Nephron (organoid): ENCODE results near the gene MLPH.
"Not testable (repeated sequence)": the region's sequence is repeated elsewhere in the genome, so short reads cannot be mapped to it uniquely, and the experiment has no call there.

Source experiments
- H3K27ac Mint-ChIP-seq, 3 experiments: 2 replicates each; pipeline ENCODE4 v1.8.0; 2020; ENCODE audit warnings: mixed read lengths in 3 of 3, mild to moderate bottlenecking in 2 of 3, moderate library complexity in 1 of 3
- H3K27me3 Mint-ChIP-seq: 2 replicates; pipeline ENCODE4 v1.8.0; 2021; ENCODE audit warnings: low read depth, mild to moderate bottlenecking, moderate library complexity, mixed read lengths
- H3K36me3 Mint-ChIP-seq: 2 replicates; pipeline ENCODE4 v1.8.0; 2020; ENCODE audit warnings: low read depth, mixed read lengths
- H3K4me1 Mint-ChIP-seq: 2 replicates; pipeline ENCODE4 v1.8.0; 2020; ENCODE audit warnings: mixed read lengths
- H3K4me3 Mint-ChIP-seq, 3 experiments: 2 replicates each; pipeline ENCODE4 v1.8.0; 2020; ENCODE audit warnings: mild to moderate bottlenecking in 3 of 3, mixed read lengths in 3 of 3, moderate library complexity in 2 of 3
- H3K9me3 Mint-ChIP-seq: 2 replicates; pipeline ENCODE4 v1.8.0; 2020; ENCODE audit warnings: mixed read lengths
- TF ChIP-seq, protein P1 (sequence below), 3 experiments: fragments of 200-600 bp; sonication (generic); IDR thresholded peaks; one replicate each; pipeline ENCODE4 v1.5.0; 2021; ENCODE audit warnings: antibody characterized with exemption in 3 of 3; ENCODE audit not compliant: unreplicated experiment in 3 of 3

MLPH gene

DNA sequence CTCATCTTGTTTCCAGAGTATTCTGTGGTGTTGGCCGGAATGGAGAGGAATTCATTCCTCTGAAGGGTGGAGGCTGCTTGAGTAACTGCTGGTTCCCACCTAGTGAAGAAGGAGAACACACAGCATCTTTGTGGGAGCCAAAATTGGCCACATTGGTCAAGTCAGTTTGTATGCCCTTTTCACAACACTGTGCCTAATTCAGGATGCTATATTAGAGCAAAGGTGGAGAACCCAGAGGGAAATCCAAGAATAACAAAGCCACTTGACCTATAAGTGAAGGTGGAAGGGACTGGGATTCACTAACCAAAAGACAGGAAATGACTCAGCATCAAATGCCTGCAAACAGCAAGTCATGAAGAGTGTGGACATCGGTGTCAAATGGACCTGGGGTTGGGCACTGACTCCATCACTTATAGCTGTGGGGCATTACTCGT, 27.3 kb upstream of the MLPH start:
- Mint-ChIP-seq H3K27ac (no peak overlapping the region), H3K27me3 (peaks cover 8% of the 10 kb centered on the region), H3K36me3 (no peaks in the 10 kb centered on the region), H3K9me3 (peaks cover 11% of the 10 kb centered on the region), H3K4me1 (peaks cover 19% of the 10 kb centered on the region), H3K4me3 (no peak overlapping the region)
- TF ChIP-seq, protein P1, sequence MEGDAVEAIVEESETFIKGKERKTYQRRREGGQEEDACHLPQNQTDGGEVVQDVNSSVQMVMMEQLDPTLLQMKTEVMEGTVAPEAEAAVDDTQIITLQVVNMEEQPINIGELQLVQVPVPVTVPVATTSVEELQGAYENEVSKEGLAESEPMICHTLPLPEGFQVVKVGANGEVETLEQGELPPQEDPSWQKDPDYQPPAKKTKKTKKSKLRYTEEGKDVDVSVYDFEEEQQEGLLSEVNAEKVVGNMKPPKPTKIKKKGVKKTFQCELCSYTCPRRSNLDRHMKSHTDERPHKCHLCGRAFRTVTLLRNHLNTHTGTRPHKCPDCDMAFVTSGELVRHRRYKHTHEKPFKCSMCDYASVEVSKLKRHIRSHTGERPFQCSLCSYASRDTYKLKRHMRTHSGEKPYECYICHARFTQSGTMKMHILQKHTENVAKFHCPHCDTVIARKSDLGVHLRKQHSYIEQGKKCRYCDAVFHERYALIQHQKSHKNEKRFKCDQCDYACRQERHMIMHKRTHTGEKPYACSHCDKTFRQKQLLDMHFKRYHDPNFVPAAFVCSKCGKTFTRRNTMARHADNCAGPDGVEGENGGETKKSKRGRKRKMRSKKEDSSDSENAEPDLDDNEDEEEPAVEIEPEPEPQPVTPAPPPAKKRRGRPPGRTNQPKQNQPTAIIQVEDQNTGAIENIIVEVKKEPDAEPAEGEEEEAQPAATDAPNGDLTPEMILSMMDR (IDR thresholded peaks at IDR 0.05; ENCODE audit: unreplicated experiment in 3 of 3) = no peak

DNA sequence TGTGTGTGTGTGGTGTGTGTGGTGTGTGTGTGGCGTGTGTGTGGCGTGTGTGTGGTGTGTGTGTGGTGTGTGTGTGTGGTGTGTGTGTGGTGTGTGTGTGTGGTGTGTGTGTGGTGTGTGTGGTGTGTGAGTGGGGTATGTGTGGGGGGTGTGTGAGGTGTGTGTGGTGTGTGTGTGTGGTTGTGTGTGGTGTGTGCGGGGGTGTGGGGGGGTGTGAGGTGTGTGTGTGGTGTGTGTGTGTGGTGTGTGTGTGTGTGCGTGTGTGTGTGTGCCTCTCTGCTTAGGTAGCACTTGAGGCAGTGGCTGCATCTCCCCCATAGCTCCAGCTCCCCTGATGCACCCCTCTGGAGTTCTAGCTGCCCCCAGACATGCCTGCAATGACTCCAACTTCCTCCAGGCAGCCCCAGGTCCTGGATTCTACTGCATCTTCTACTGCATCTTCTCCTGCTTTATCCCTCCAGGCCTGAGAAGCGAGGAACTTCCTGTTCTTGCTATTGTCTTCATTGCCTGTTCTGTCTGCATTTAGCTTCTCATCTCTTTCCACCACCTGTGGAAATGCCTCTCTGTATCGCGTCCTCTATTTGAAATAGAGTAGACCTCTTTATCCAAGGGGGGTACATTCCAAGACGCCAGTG, 22.2 kb upstream of the MLPH start:
- Mint-ChIP-seq H3K36me3 (no peaks in the 10 kb centered on the region), H3K27ac (peak overlapping the region; percentile 91 to 99 (median 98)), H3K27me3 (peaks cover 8% of the 10 kb centered on the region), H3K4me3 (no peak overlapping the region), H3K4me1 (peaks cover 13% of the 10 kb centered on the region), H3K9me3 (peaks cover 8% of the 10 kb centered on the region)
- TF ChIP-seq, protein P1 (IDR thresholded peaks at IDR 0.05; ENCODE audit: unreplicated experiment in 3 of 3) = no peak

DNA sequence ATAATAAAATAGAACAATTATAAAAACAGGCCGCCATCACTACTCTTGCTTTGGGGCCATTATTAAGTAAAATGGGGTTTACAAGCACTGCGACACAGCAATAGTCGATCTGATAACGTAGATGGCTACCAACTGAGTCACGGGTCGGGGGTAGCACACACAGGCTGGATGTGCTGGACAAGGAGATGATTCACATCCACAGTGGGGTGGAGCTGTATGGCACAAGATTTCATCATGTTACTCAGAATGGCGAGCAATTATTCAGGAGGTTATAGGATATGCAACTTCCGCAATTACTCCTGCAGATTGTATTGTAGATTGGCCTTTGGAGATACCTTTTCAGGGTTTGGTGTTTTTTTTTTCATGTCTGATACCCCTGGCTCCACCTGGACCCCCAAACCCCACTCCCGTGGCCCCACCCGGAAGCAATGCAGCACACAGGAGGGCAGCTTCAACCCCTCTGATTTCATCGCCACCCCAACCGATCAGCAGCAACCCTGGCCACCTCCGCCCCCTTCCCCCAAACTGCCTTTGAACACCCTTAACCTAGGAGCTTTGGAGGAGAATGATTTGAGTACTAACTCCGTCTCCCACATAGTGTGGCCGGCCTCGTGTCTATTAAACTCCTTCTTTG, 21.4 kb upstream of the MLPH start:
- H3K9me3 Mint-ChIP-seq = peaks cover 5% of the 10 kb centered on the region
- H3K27me3 Mint-ChIP-seq = peaks cover 8% of the 10 kb centered on the region
- peak overlapping the region in 1 of 3 experiments; percentile 37 for H3K4me3 Mint-ChIP-seq
- H3K27ac Mint-ChIP-seq = peak overlapping the region; percentile 98 to 99 (median 98)
- TF ChIP-seq, protein P1 (IDR thresholded peaks at IDR 0.05; ENCODE audit: unreplicated experiment in 3 of 3) = no peak
- no peaks in the 10 kb centered on the region for H3K36me3 Mint-ChIP-seq
- peaks cover 16% of the 10 kb centered on the region for H3K4me1 Mint-ChIP-seq

DNA sequence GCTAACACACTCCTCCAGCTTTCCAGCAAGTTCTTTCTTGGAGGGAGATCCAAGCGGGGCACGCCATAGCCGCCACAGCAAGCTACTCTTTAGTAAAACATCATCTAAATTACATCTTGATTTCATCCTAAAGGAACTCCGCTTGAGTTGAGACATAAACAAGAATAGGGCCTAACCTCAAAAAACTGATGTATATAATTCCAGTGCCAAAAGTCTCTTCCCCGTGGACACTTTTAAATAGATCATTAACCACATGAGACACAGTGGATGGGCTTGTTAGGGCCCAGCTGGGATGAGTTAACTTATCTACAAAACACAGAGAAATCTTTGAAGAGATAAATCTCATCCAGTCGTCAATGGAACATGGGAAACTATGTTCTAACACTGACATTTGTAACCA, 20.8 kb upstream of the MLPH start:
- TF ChIP-seq, protein P1 (IDR thresholded peaks at IDR 0.05; ENCODE audit: unreplicated experiment in 3 of 3) = no peak
- Mint-ChIP-seq H3K4me3 (peak overlapping the region in 1 of 3 experiments; percentile 37), H3K36me3 (no peaks in the 10 kb centered on the region), H3K9me3 (peaks cover 5% of the 10 kb centered on the region), H3K4me1 (peaks cover 22% of the 10 kb centered on the region), H3K27me3 (peaks cover 4% of the 10 kb centered on the region), H3K27ac (peak overlapping the region; percentile 98 to 99 (median 98))

DNA sequence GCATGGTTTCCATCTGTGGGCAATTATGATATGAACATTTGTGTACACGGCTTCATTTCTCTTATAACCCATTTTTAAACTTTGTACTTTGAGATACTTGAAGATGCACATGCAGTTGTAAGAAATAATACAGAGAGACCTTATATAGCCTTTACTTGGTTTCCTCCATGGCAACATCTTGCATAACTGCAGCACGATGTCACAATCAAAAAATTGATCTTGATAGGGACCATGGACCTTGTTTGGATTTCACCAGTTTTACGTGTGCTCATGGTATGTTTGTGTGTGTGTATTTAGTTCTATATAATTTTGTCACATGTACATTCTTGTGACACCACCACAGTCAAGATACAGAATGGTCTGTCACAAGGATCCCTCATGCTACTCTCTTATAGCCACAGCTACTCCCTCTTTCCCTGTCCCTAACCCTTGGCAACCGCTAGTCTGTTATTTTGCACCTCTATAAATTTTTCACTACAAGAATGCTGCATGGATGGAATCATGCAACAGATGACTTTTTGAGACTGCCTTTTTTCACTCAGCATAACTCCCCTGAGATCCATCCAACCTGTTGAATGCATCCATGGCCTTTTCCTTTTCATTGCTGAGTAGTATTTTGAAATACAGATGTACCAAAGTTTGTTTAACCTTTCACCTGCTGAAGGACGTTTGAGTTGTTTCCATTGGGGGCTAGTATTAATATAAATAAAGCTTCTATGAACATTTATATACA, 19.4 kb upstream of the MLPH start:
- Mint-ChIP-seq H3K9me3 (peaks cover 5% of the 10 kb centered on the region), H3K27ac (peak overlapping the region; percentile 90 to 99 (median 98)), H3K27me3 (no peaks in the 10 kb centered on the region), H3K36me3 (no peaks in the 10 kb centered on the region), H3K4me1 (peaks cover 25% of the 10 kb centered on the region), H3K4me3 (no peak overlapping the region)
- TF ChIP-seq, protein P1 (IDR thresholded peaks at IDR 0.05; ENCODE audit: unreplicated experiment in 3 of 3) = no peak

DNA sequence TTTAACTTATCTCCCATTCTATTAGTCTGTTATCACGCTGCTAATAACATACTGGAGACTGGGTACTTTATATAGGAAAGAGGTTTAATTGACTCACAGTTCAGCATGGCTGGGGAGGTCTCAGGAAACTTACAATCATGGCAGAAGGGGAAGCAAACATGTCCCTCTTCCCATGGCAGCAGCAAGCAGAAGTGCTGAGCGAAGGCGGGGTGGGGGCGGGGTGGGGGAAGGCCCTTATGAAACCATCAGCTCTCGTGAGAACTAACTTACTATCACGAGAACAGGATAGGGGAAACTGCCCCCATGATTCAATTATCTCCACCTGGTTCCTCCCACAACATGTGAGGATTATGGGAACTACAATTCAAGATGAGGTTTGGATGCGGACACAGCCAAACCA, 17.6 kb upstream of the MLPH start:
- not testable (repeated sequence) for H3K36me3 Mint-ChIP-seq, H3K9me3 Mint-ChIP-seq, H3K27me3 Mint-ChIP-seq
- peaks cover 29% of the 10 kb centered on the region for H3K4me1 Mint-ChIP-seq
- H3K27ac Mint-ChIP-seq = peak overlapping the region; percentile 34 to 75 (median 70)
- H3K4me3 Mint-ChIP-seq = peak overlapping the region in 1 of 3 experiments; percentile 28
